Activated CD8-positive, alpha-beta T cell treated with anti-CD3 and anti-CD28 coated beads for 36 hours (primary cell): Measurements from ENCODE around the gene TALDO1. TPM values are rescaled to one million over a fixed set of nuclear protein-coding genes. Genes with fewer than 3 reads are reported as not detected.

Experiments used
- ATAC-seq: fragments of 200-7000 bp; cut with Tn5 transposase; one replicate; pipeline ENCODE4 v1.10.0; 2021; ENCODE audit warnings: mild to moderate bottlenecking, moderate library complexity
- CTCF ChIA-PET: fragments of 350-600 bp; sonication (Branson Sonifier 250); formaldehyde crosslinking; loops from one replicate; lab custom pipeline; 2021; ENCODE audit warnings: antibody characterized with exemption; lab: Charles Lee
- POLR2A ChIA-PET: fragments of 350-600 bp; sonication (Branson Sonifier 250); formaldehyde crosslinking; loops from one replicate; lab custom pipeline; 2021; ENCODE audit warnings: antibody characterized with exemption; lab: Charles Lee
- DNase-seq: peaks from one replicate; pipeline ENCODE4 v3.0.0-alpha.2; 2020
- H3K27ac Mint-ChIP-seq: one replicate; pipeline ENCODE4 v1.8.0; 2021; ENCODE audit warnings: mild to moderate bottlenecking, mixed read lengths
- H3K27me3 Mint-ChIP-seq: one replicate; pipeline ENCODE4 v1.8.0; 2021; ENCODE audit warnings: mixed read lengths
- H3K36me3 Mint-ChIP-seq: one replicate; pipeline ENCODE4 v1.8.0; 2021; ENCODE audit warnings: low read depth, mixed read lengths
- H3K4me1 Mint-ChIP-seq: one replicate; pipeline ENCODE4 v1.8.0; 2021; ENCODE audit warnings: low read depth, mixed read lengths
- H3K4me3 Mint-ChIP-seq: one replicate; pipeline ENCODE4 v1.8.0; 2021; ENCODE audit warnings: mild to moderate bottlenecking, moderate library complexity, mixed read lengths
- H3K9me3 Mint-ChIP-seq: one replicate; pipeline ENCODE4 v1.8.0; 2021; ENCODE audit warnings: mixed read lengths
- intact Hi-C: fragments of 100-400 bp; cut with micrococcal nuclease; formaldehyde crosslinking; loops from one replicate; pipeline ENCODE4 v1.10.0; 2022
- total RNA-seq, 2 experiments: library from RNA; stranded (reverse); gene quantifications; one replicate each; pipeline ENCODE4 v1.2.3, GENCODE V29; 2021
- TF ChIP-seq, protein P1 (sequence below): fragments of 200-600 bp; IDR thresholded peaks from one replicate; pipeline ENCODE4 v1.8.0; 2022; ENCODE audit warnings: antibody characterized with exemption, mild to moderate bottlenecking

The TALDO1 gene
- total RNA-seq, 2 experiments from 2014 or later: 234 to 241 TPM

DNA sequence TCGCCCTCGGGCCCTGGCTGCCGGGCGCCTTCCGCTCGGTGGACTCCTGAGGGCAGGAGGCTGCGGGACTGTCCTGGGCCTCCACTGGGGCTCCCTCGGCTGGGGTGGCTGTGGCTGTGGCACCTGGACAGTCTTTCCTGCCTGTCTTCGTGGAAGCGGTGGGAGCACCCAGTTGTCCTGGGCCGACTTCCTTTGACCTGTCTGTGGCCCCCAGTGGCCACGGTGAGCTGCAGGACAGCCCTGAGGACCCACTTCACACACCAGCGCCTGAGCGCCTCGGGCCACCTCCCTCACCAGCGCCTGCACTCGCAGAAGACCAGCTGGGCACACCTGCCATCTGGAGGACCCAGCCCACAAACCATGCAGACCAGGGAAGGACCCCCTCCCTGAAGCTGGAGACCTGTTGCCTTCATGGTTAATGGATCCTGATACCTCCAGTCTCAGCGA is 43.0 kb upstream of the TALDO1 start:
- H3K9me3 Mint-ChIP-seq: no peaks in the 10 kb centered on the region
- ChIA-PET POLR2A (interaction anchor here (0.7 to 1.4 kb wide), 3 partner anchors 9 to 18 kb away, joined by 3 to 4 read pairs (median 3); partner anchors contain the start of genes DEAF1 and TMEM80), CTCF (interaction anchor here (0.6 to 2.4 kb wide), 5 partner anchors 8 to 44 kb away, joined by 3 to 8 read pairs (median 3); no protein-coding TSS in a partner anchor)
- H3K27ac Mint-ChIP-seq: no peak overlapping the region
- H3K4me3 Mint-ChIP-seq: no peak overlapping the region
- H3K36me3 Mint-ChIP-seq: no peaks in the 10 kb centered on the region
- H3K4me1 Mint-ChIP-seq: peaks cover 4% of the 10 kb centered on the region
- peaks cover 11% of the 10 kb centered on the region for H3K27me3 Mint-ChIP-seq
- no peak for DNase-seq
- no peak for ATAC-seq
- TF ChIP-seq, protein P1, sequence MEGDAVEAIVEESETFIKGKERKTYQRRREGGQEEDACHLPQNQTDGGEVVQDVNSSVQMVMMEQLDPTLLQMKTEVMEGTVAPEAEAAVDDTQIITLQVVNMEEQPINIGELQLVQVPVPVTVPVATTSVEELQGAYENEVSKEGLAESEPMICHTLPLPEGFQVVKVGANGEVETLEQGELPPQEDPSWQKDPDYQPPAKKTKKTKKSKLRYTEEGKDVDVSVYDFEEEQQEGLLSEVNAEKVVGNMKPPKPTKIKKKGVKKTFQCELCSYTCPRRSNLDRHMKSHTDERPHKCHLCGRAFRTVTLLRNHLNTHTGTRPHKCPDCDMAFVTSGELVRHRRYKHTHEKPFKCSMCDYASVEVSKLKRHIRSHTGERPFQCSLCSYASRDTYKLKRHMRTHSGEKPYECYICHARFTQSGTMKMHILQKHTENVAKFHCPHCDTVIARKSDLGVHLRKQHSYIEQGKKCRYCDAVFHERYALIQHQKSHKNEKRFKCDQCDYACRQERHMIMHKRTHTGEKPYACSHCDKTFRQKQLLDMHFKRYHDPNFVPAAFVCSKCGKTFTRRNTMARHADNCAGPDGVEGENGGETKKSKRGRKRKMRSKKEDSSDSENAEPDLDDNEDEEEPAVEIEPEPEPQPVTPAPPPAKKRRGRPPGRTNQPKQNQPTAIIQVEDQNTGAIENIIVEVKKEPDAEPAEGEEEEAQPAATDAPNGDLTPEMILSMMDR: no peak
- intact Hi-C loops: no loop called here

GRCh38 chr11:704781-705645 is 42.3 kb upstream of the TALDO1 start:
- H3K27me3 Mint-ChIP-seq: peaks cover 11% of the 10 kb centered on the region
- H3K27ac Mint-ChIP-seq: no peak overlapping the region
- intact Hi-C loops: no loop called here
- ChIA-PET POLR2A (interaction anchor here (0.7 to 1.1 kb wide), 2 partner anchors 17 to 18 kb away, joined by 3 read pairs; no protein-coding TSS in a partner anchor), CTCF (interaction anchor here (0.6 to 2.4 kb wide), 4 partner anchors 8 to 40 kb away, joined by 3 to 8 read pairs (median 3); no protein-coding TSS in a partner anchor)
- TF ChIP-seq, protein P1: no peak
- no peak for ATAC-seq
- H3K4me1 Mint-ChIP-seq: peaks cover 4% of the 10 kb centered on the region
- no peaks in the 10 kb centered on the region for H3K9me3 Mint-ChIP-seq
- no peak for DNase-seq
- H3K36me3 Mint-ChIP-seq: no peaks in the 10 kb centered on the region
- no peak overlapping the region for H3K4me3 Mint-ChIP-seq

DNA sequence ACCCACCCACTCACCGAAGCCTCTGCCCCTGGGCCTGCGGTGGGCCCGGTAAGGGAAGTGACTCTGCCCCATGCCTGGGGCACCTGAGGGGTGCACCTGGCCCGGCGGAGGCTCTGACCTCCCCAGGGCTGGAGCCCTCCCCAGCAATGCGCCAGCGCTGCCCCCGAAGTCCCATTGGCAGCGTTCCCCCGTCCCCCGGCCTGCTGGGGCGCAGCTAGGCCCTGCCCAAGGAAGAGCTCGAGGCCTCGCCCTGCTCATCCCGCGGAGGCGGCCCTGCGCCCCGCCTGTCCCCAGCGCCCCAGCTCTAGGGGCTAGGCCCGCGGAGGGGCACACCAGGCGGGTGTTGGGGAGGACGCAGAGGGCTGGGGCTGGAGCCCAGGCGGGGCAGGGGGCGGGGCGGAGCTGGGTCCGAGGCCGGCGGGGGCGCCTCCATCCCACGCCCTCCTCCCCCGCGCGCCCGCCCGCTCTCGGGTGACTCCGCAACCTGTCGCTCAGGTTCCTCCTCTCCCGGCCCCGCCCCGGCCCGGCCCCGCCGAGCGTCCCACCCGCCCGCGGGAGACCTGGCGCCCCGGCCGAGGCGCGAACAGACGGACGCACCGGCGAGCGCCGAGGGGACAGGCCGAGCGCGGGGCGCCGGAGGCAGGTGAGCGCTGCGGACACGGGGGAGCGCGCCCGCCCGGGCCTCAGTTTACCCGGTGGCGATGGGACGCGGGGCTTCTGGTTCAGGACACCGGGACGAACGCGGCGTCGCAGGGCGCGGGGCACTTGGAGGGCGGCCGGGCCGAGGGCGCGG is 41.4 kb upstream of the TALDO1 start, which contains the start of gene EPS8L2:
Gene EPS8L2, plus strand, starts transcription at position 586 of the 793 bp plus-strand sequence. CDS start 3,177 bp downstream, outside the sequence.
- POLR2A ChIA-PET: interaction anchor here (1.2 to 1.4 kb wide), 2 partner anchors 10 to 49 kb away, joined by 3 to 4 read pairs; partner anchors contain the start of gene TMEM80
- TF ChIP-seq, protein P1: no peak
- peak; percentile 60 for ATAC-seq

GRCh38 chr11:706439-706956 is 40.8 kb upstream of the TALDO1 start:
- POLR2A ChIA-PET: interaction anchor here (1.2 to 1.4 kb wide), 2 partner anchors 11 to 48 kb away, joined by 3 to 4 read pairs; partner anchors contain the start of gene TMEM80
- CTCF ChIA-PET: interaction anchor here (0.5 to 2.4 kb wide), 2 partner anchors 20 to 670 kb away, joined by 3 to 8 read pairs; no protein-coding TSS in a partner anchor
- Mint-ChIP-seq H3K9me3 (no peaks in the 10 kb centered on the region), H3K4me1 (peaks cover 8% of the 10 kb centered on the region), H3K27me3 (peaks cover 16% of the 10 kb centered on the region), H3K27ac (no peak overlapping the region), H3K4me3 (no peak overlapping the region), H3K36me3 (no peaks in the 10 kb centered on the region)
- intact Hi-C loops: no loop called here
- ATAC-seq (no peak), DNase-seq (no peak)
- TF ChIP-seq, protein P1: no peak

More for the DNA sequence above, 41.4 kb upstream of the TALDO1 start, which contains the start of gene EPS8L2:
- H3K9me3 Mint-ChIP-seq: no peaks in the 10 kb centered on the region
- no peak within 1 kb of the TSS for H3K27ac Mint-ChIP-seq
- intact Hi-C loops: no loop called here
- no peaks in the 10 kb centered on the region for H3K36me3 Mint-ChIP-seq
- CTCF ChIA-PET: interaction anchor here (0.5 to 2.4 kb wide), 2 partner anchors 21 to 671 kb away, joined by 3 to 8 read pairs; no protein-coding TSS in a partner anchor
- peak; percentile 20 for DNase-seq
- H3K4me3 Mint-ChIP-seq: no peak within 1 kb of the TSS
- peaks cover 16% of the 10 kb centered on the region for H3K27me3 Mint-ChIP-seq
- H3K4me1 Mint-ChIP-seq: peaks cover 6% of the 10 kb centered on the region
